Measurements from ENCODE around the gene GIGYF2. TPM values are rescaled to one million over a fixed set of nuclear protein-coding genes. Genes with fewer than 3 reads are reported as not detected.
A peak's percentile ranks its signal among the peaks of the same experiment; 100 is the strongest.

GIGYF2 gene
- total RNA-seq, 1 donor from 2014 or later = 59.9 TPM

GRCh38 chr2:232883116-232883721, 186.1 kb downstream of the GIGYF2 start:
- intact Hi-C loops (cut with micrococcal nuclease) = no loop called here
- no peak for TF ChIP-seq CTCF (IDR thresholded peaks at IDR 0.05; ENCODE audit: borderline replicate concordance)
- H3K9me3 ChIP-seq (replicated peaks) = no peaks in the 10 kb centered on the region
- DNase-seq = no peak
- no peak overlapping the region for H3K4me3 ChIP-seq
- no peaks in the 10 kb centered on the region for H3K36me3 ChIP-seq
- no peaks in the 10 kb centered on the region for H3K4me1 ChIP-seq
- no peak overlapping the region for H3K27ac ChIP-seq (replicated peaks)
- peaks cover 43% of the 10 kb centered on the region for H3K27me3 ChIP-seq (ENCODE audit: low read depth)

GRCh38 chr2:232884001-232884421, 186.9 kb downstream of the GIGYF2 start:
- H3K4me1 ChIP-seq = no peaks in the 10 kb centered on the region
- H3K36me3 ChIP-seq = no peaks in the 10 kb centered on the region
- H3K27ac ChIP-seq (replicated peaks) = no peak overlapping the region
- H3K4me3 ChIP-seq = no peak overlapping the region
- peaks cover 43% of the 10 kb centered on the region for H3K27me3 ChIP-seq (ENCODE audit: low read depth)
- no peak for TF ChIP-seq CTCF (IDR thresholded peaks at IDR 0.05; ENCODE audit: borderline replicate concordance)
- peak; percentile 8 for DNase-seq
- intact Hi-C loops (cut with micrococcal nuclease) = no loop called here
- no peaks in the 10 kb centered on the region for H3K9me3 ChIP-seq (replicated peaks)

- Histone ChIP-seq H3K9me3 (replicated peaks) (no peaks in the 10 kb centered on the region), H3K4me1 (no peaks in the 10 kb centered on the region), H3K27ac (replicated peaks) (no peak overlapping the region), H3K4me3 (no peak overlapping the region), H3K36me3 (no peaks in the 10 kb centered on the region), H3K27me3 (ENCODE audit: low read depth) (peaks cover 50% of the 10 kb centered on the region)
- no peak for TF ChIP-seq CTCF (IDR thresholded peaks at IDR 0.05; ENCODE audit: borderline replicate concordance)
- intact Hi-C loops (cut with micrococcal nuclease) = no loop called here
- peak; percentile 5 for DNase-seq
Measured at GRCh38 chr2:232884549-232885263, 187.6 kb downstream of the GIGYF2 start.

- H3K27me3 ChIP-seq (ENCODE audit: low read depth) = peaks cover 56% of the 10 kb centered on the region
- peak; percentile 5 for DNase-seq
- no peaks in the 10 kb centered on the region for H3K9me3 ChIP-seq (replicated peaks)
- no peaks in the 10 kb centered on the region for H3K36me3 ChIP-seq
- no peak overlapping the region for H3K27ac ChIP-seq (replicated peaks)
- no peaks in the 10 kb centered on the region for H3K4me1 ChIP-seq
- H3K4me3 ChIP-seq = no peak overlapping the region
- TF ChIP-seq CTCF (IDR thresholded peaks at IDR 0.05; ENCODE audit: borderline replicate concordance) = no peak
- intact Hi-C loops (cut with micrococcal nuclease) = no loop called here
Measured at GRCh38 chr2:232885264-232885961, 188.3 kb downstream of the GIGYF2 start.

GRCh38 chr2:232886176-232886575, 189.0 kb downstream of the GIGYF2 start:
- intact Hi-C loops (cut with micrococcal nuclease) = no loop called here
- H3K4me1 ChIP-seq = peaks cover 4% of the 10 kb centered on the region
- no peaks in the 10 kb centered on the region for H3K9me3 ChIP-seq (replicated peaks)
- no peak for TF ChIP-seq CTCF (IDR thresholded peaks at IDR 0.05; ENCODE audit: borderline replicate concordance)
- peaks cover 64% of the 10 kb centered on the region for H3K27me3 ChIP-seq (ENCODE audit: low read depth)
- H3K36me3 ChIP-seq = no peaks in the 10 kb centered on the region
- H3K4me3 ChIP-seq = no peak overlapping the region
- H3K27ac ChIP-seq (replicated peaks) = no peak overlapping the region
- DNase-seq = peak; percentile 4
